DND-41 (cell line): ENCODE data around the gene PELI2.

ENCODE experiments used
- ATAC-seq: fragments of 200-7000 bp; cut with Tn5 transposase; 3 replicates; pipeline ENCODE4 v1.9.1; 2021; ENCODE audit warnings: low read depth; ENCODE audit not compliant: insufficient read depth
- DNase-seq: peaks from one replicate; pipeline ENCODE4 v3.0.0-alpha.2; 2020
- H2AFZ ChIP-seq: 2 replicates; pipeline ENCODE4 v1.6.0; 2012; ENCODE audit warnings: low read depth, low read length
- H3K27ac ChIP-seq: 2 replicates; pipeline ENCODE4 v1.5.1; 2012; ENCODE audit warnings: low read length, inconsistent platforms
- H3K27me3 ChIP-seq: fragments of 200-600 bp; sonication (generic); 2 replicates; pipeline ENCODE4 v1.6.0; 2012; ENCODE audit warnings: low read length, mild to moderate bottlenecking, inconsistent platforms; ENCODE audit not compliant: insufficient read depth, poor library complexity
- H3K36me3 ChIP-seq: 2 replicates; pipeline ENCODE4 v1.5.1; 2012; ENCODE audit warnings: low read length, inconsistent platforms; ENCODE audit not compliant: insufficient read depth
- H3K4me1 ChIP-seq: 2 replicates; pipeline ENCODE4 v1.5.1; 2012; ENCODE audit warnings: mild to moderate bottlenecking, low read length; ENCODE audit not compliant: insufficient read depth
- H3K4me2 ChIP-seq: 2 replicates; pipeline ENCODE4 v1.6.0; 2012; ENCODE audit warnings: mild to moderate bottlenecking, moderate library complexity, low read length, inconsistent platforms; ENCODE audit not compliant: insufficient read depth
- H3K4me3 ChIP-seq, 2 experiments: fragments of 200-600 bp in 1 of 2; shearing (Covaris generic) in 1 of 2; 2 replicates each; pipeline ENCODE4 v1.5.1; 2012 to 2016; ENCODE audit warnings: inconsistent platforms in 2 of 2, low read length in 2 of 2, mild to moderate bottlenecking in 2 of 2, low read depth in 1 of 2, moderate library complexity in 1 of 2
- H3K79me2 ChIP-seq: 2 replicates; pipeline ENCODE4 v1.6.0; 2012; ENCODE audit warnings: low read length, inconsistent platforms; ENCODE audit not compliant: insufficient read depth
- H3K9ac ChIP-seq: 2 replicates; pipeline ENCODE4 v1.6.0; 2012; ENCODE audit warnings: low read depth, mild to moderate bottlenecking, inconsistent platforms, low read length, moderate library complexity
- H3K9me3 ChIP-seq: 2 replicates; pipeline ENCODE4 v1.5.1; 2012; ENCODE audit warnings: low read length, moderate library complexity, mild to moderate bottlenecking, inconsistent platforms; ENCODE audit not compliant: insufficient read depth, severe bottlenecking
- H4K20me1 ChIP-seq: 2 replicates; pipeline ENCODE4 v1.6.0; 2012; ENCODE audit warnings: low read length; ENCODE audit not compliant: insufficient read depth
- EZH2 ChIP-seq: IDR thresholded peaks from 3 replicates; pipeline ENCODE4 v1.6.1; 2012; ENCODE audit warnings: borderline replicate concordance, low read depth, mild to moderate bottlenecking, moderate library complexity, low read length, inconsistent platforms; ENCODE audit not compliant: severe bottlenecking
- TF ChIP-seq, protein P1 (sequence below): IDR thresholded peaks from 2 replicates; pipeline ENCODE4 v1.5.1; 2012; ENCODE audit warnings: borderline replicate concordance, low read length, moderate library complexity, mild to moderate bottlenecking; ENCODE audit not compliant: poor library complexity, severe bottlenecking; ENCODE audit errors: extremely low read depth

The PELI2 gene

DNA sequence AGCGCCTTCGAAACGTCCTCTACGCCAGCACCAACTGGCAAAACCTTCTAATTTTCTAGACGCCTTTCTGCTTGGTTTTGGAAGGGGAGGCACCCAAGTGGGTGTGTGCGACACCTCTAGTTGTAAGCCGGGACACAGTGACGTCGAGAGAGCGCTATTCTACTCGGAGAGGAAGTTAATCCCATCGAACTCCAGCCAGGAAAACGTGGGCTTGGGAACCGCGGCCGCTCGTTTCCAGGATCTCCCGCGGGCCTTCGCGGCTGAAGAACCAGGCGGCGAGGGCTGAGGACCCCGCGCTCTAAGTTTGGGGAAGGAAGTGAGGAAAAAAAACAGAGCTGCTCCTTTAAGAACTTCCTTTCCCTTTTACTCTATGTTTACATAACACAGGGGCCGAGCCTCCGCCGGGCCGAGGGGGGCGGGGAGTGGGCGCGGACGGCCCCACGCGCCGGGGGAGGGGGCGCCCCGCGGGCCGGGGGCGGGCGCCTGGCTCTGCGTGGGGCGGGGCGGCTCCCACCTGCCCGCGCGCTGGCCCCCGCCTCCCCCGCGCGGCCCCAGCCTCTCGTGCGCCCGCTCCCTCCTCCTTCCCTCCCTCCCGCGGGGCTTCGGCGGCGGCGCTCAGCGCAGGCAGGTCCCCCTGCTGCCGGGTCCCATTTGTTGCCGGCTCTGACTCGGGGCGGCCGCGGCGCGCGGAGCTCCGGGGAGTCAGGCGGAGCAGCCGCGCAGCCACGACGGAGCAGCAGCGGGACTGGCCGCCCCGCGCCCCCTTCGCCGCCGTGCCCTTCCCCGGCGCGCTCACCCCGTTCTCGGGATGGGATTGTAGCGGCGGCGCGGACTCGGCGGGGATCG is at the start of gene PELI2:
Gene PELI2, plus strand, starts transcription at position 647 of the 846 bp plus-strand sequence. CDS start 250 bp downstream, outside the sequence.
- H3K27ac ChIP-seq: peak within 1 kb of the TSS; percentile 79

DNA sequence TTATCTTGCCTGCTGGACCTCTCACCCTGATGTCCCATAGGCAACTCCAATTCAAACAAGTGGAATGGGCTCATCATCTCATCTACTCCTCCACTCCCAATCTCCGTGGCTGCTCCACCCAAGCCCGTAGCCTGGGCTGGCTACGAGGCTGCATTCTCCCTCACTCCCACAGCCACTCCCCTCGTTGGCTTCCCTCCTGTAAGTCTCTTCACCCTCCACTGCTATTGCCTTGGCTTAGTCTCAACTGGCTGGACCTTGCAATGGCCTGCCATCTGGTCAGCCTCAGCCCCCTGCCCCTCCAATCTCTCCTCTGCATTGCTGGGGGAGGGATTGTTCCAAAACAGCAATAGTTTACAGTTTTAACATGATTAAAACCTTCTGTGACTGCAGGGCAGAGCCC is 44.4 kb upstream of the PELI2 start:
- Histone ChIP-seq H3K79me2 (no peaks in the 10 kb centered on the region), H3K36me3 (no peaks in the 10 kb centered on the region), H2AFZ (no peak overlapping the region), H3K9me3 (no peaks in the 10 kb centered on the region), H3K4me3 (no peak overlapping the region), H3K27ac (no peak overlapping the region), H3K9ac (no peak overlapping the region), H3K27me3 (no peaks in the 10 kb centered on the region), H4K20me1 (no peaks in the 10 kb centered on the region), H3K4me1 (no peaks in the 10 kb centered on the region), H3K4me2 (no peak overlapping the region)
- ATAC-seq (no peak), DNase-seq (no peak)
- TF ChIP-seq EZH2: no peak
- TF ChIP-seq, protein P1, sequence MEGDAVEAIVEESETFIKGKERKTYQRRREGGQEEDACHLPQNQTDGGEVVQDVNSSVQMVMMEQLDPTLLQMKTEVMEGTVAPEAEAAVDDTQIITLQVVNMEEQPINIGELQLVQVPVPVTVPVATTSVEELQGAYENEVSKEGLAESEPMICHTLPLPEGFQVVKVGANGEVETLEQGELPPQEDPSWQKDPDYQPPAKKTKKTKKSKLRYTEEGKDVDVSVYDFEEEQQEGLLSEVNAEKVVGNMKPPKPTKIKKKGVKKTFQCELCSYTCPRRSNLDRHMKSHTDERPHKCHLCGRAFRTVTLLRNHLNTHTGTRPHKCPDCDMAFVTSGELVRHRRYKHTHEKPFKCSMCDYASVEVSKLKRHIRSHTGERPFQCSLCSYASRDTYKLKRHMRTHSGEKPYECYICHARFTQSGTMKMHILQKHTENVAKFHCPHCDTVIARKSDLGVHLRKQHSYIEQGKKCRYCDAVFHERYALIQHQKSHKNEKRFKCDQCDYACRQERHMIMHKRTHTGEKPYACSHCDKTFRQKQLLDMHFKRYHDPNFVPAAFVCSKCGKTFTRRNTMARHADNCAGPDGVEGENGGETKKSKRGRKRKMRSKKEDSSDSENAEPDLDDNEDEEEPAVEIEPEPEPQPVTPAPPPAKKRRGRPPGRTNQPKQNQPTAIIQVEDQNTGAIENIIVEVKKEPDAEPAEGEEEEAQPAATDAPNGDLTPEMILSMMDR: no peak

More for the DNA sequence above, at the start of gene PELI2:
- H3K9ac ChIP-seq: peak within 1 kb of the TSS; percentile 91
- peaks cover 49% of the 10 kb centered on the region for H3K4me1 ChIP-seq
- H3K79me2 ChIP-seq: peaks cover 46% of the 10 kb centered on the region
- peak within 1 kb of the TSS; percentile 92 for H2AFZ ChIP-seq
- no peaks in the 10 kb centered on the region for H3K27me3 ChIP-seq
- TF ChIP-seq, protein P1: peak; percentile 52
- no peak for TF ChIP-seq EZH2
- no peaks in the 10 kb centered on the region; the same call in 1 of the 2 replicates for H3K36me3 ChIP-seq
- peaks cover 33% of the 10 kb centered on the region for H4K20me1 ChIP-seq
- DNase-seq (peak; percentile 88), ATAC-seq (peak; percentile 77)
- H3K9me3 ChIP-seq: no peaks in the 10 kb centered on the region
- peak within 1 kb of the TSS; percentile 85 for H3K4me2 ChIP-seq
- H3K4me3 ChIP-seq: peak within 1 kb of the TSS; percentile 50 to 63

- Histone ChIP-seq H3K4me1 (no peaks in the 10 kb centered on the region), H3K79me2 (no peaks in the 10 kb centered on the region), H3K9ac (no peak overlapping the region), H3K36me3 (no peaks in the 10 kb centered on the region), H3K27ac (no peak overlapping the region), H4K20me1 (no peaks in the 10 kb centered on the region), H3K4me3 (no peak overlapping the region), H3K4me2 (no peak overlapping the region), H3K9me3 (no peaks in the 10 kb centered on the region), H3K27me3 (no peaks in the 10 kb centered on the region), H2AFZ (no peak overlapping the region)
- TF ChIP-seq, protein P1: no peak
- no peak for TF ChIP-seq EZH2
- DNase-seq (no peak), ATAC-seq (no peak)
Observed at GRCh38 chr14:56075301-56075700, 42.9 kb upstream of the PELI2 start.
